Type B pancreatic cell (in vitro differentiated cells): ENCODE results near the gene MMS22L. TPM values are rescaled to one million over a fixed set of nuclear protein-coding genes. Genes with fewer than 3 reads are reported as not detected.

Experiments
- DNase-seq: peaks from one replicate; pipeline ENCODE4 v3.0.0; 2021; ENCODE audit warnings: mixed read lengths; ENCODE audit not compliant: unreplicated experiment; ENCODE audit errors: extremely low spot score
- H3K27ac Mint-ChIP-seq: 2 replicates; pipeline ENCODE4 v1.8.0; 2021; ENCODE audit warnings: mild to moderate bottlenecking, mixed read lengths
- H3K27me3 Mint-ChIP-seq: 2 replicates; pipeline ENCODE4 v1.8.0; 2021; ENCODE audit warnings: mixed read lengths
- H3K36me3 Mint-ChIP-seq: 2 replicates; pipeline ENCODE4 v1.8.0; 2021; ENCODE audit warnings: mixed read lengths
- H3K4me1 Mint-ChIP-seq: one replicate; pipeline ENCODE4 v1.8.0; 2021; ENCODE audit warnings: mixed read lengths; ENCODE audit not compliant: unreplicated experiment
- H3K4me3 Mint-ChIP-seq: 2 replicates; pipeline ENCODE4 v1.8.0; 2021; ENCODE audit warnings: mild to moderate bottlenecking, mixed read lengths
- H3K9me3 Mint-ChIP-seq: 2 replicates; pipeline ENCODE4 v1.8.0; 2021; ENCODE audit warnings: mixed read lengths
- CTCF ChIP-seq: fragments of 200-600 bp; sonication (generic); conservative IDR thresholded peaks from 2 replicates; pipeline ENCODE4 v1.5.0; 2021; ENCODE audit warnings: antibody characterized with exemption, mild to moderate bottlenecking
- total RNA-seq: library from RNA; stranded (reverse); gene quantifications from 2 replicates; pipeline ENCODE4 v1.2.1, GENCODE V29; 2021; ENCODE audit warnings: low replicate concordance

The MMS22L gene
- total RNA-seq, 1 donor from 2014 or later = 40.3 TPM

DNA sequence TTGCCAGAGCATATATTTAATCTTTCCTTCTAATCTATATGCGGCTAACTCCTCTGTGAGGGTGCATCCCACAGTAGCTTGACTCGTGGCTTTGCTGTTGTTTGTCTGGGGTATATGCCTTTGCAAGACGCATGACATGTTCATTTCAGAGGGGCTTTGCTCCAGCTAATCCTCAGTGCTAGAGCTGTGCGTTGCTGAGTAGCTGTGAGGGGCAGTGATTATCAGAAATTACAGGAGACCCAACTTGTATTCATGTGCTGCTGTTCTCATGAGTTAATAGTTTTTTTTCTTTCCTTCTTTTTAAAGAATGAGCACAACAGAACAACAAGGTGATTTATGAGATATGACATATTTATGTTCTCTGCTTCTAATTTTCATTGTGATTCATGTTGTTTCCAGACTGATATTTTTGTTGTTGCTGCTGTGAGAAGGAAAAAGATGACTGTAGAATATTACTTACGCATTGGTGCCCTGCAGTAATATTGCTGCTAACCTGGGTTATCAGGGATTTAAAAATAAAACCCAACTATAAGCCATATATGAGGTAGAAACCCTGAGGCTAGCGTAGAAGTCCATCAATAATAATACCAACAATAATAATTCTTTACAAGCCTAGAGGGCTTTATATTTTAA, 190.2 kb downstream of the MMS22L start:
- DNase-seq = no peak
- Mint-ChIP-seq H3K4me1 (peaks cover 25% of the 10 kb centered on the region), H3K9me3 (no peaks in the 10 kb centered on the region), H3K27me3 (no peaks in the 10 kb centered on the region), H3K4me3 (peak overlapping the region; percentile 0), H3K27ac (peak overlapping the region; percentile 59), H3K36me3 (peaks cover 4% of the 10 kb centered on the region)
- no peak for TF ChIP-seq CTCF
